NCI-H1436 (cell line): Measurements from ENCODE around the gene SMYD3.

ENCODE experiments used
- DNase-seq: peaks from one replicate; lab custom pipeline; 2025; lab: John Stamatoyannopoulos, UW

SMYD3 gene

GRCh38 chr1:246170574-246171261 lies 336.4 kb downstream of the SMYD3 start:
- no peak for DNase-seq

DNA sequence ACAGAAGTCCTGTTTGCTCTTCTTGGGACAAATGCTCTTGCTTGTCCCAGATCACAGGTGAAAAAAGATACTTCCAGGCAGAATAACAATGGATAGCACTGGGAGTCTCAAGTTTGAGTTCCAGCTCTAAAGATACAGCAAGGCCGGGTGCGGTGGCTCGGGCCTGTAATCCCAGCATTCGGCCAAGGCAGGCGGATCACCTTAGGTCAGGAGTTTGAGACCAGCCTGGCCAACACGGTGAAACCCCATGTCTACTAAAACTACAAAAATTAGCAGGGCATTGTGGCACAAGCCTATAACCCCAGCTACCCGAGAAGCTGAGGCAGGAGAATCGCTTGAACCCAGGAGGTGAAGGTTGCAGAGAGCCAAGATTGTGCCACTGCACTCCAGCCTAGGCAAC lies 337.6 kb downstream of the SMYD3 start:
- DNase-seq = no peak

DNA sequence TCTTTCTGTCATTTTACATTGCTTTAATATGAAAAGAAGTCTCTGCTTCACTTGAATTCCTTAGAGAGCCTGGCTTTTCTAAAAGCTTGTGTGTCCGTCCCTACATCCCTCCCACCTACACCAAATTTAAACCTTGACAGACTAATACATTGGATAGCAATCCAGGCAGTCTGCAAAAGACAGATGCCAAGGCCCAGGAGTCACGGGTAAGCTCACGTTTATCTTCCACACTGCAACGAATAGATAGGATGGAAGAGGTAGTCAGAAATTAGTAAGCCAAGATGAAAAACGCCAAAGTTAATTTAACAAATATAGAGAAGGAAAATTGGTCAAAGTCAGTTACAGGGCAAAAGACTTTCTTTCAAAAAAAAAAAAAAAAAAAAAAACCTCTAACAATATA lies 338.1 kb downstream of the SMYD3 start:
- DNase-seq = no peak

GRCh38 chr1:246166841-246167240 lies 340.2 kb downstream of the SMYD3 start:
- no peak for DNase-seq

GRCh38 chr1:246165826-246166709 lies 341.0 kb downstream of the SMYD3 start:
- peak; percentile 66 for DNase-seq

GRCh38 chr1:246164764-246165163 lies 342.3 kb downstream of the SMYD3 start:
- DNase-seq = no peak

GRCh38 chr1:246162560-246162959 lies 344.5 kb downstream of the SMYD3 start:
- no peak for DNase-seq

GRCh38 chr1:246161626-246162025 lies 345.5 kb downstream of the SMYD3 start:
- DNase-seq = no peak

DNA sequence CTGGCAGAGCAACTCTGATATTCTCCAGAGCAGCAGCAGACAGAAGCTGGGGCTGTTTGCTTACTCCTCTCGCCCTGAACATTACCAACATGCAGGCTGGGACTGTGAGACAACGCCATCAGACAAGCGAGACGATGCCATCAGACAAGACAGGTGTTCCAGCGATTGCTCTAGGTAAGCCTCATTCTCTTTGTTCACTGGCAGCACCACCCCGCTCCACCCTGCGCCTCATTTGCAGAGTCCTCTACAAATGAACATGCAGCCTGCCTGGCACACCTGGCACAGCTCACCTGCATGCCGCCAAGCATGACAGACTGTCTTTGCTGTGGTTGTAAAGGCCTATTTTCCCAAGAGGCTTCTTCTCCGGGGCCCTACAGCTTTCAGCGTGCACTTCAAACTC lies 346.2 kb downstream of the SMYD3 start:
- DNase-seq = peak; percentile 86

GRCh38 chr1:246160374-246160773 lies 346.7 kb downstream of the SMYD3 start:
- no peak for DNase-seq

- no peak for DNase-seq
Observed at GRCh38 chr1:246159279-246160227, 347.5 kb downstream of the SMYD3 start.

GRCh38 chr1:246158131-246158530 lies 348.9 kb downstream of the SMYD3 start:
- DNase-seq = no peak

- no peak for DNase-seq
Observed at GRCh38 chr1:246157516-246157915, 349.6 kb downstream of the SMYD3 start.

DNA sequence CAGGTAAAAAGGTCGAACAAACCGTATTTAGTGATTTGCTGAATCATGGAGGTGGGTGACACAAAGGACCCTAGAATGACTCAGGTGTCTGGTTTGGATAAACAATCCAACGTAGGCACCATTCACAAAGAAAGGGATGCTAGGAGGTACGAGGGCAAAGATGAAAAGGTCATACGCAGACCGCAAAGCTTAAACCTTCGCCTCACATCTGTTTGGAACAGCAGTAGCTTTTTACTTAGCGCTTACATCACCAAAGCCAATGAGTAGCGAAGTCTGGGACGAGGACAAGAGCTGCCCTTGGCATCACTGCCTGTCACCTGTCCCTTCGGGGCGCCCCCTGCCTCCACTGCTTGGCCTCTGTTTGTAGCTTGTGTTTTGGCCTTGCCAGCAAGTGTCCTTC lies 350.2 kb downstream of the SMYD3 start:
- DNase-seq = no peak

- DNase-seq = no peak
Observed at GRCh38 chr1:246155923-246156322, 351.2 kb downstream of the SMYD3 start.

DNA sequence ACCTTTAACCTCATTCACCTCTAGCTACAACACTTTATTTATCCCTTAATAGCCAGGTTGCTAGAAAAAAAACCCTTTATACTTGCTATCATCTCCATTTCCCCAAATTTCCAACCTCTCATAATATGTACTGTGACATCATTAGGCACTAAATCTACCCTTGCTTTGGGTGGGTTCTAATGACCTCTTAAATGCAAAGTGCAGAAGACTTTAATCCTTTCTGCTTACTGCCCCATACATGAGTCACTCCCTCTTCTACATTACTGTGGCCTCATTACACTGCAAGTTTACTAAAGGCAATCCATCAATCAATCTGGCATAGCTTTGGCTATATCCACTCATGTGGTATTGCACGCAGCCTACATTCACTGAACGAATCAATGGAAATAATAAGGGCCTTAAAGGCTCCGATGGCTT lies 353.3 kb downstream of the SMYD3 start:
- no peak for DNase-seq

- DNase-seq = no peak
Observed at GRCh38 chr1:246152986-246153431, 354.1 kb downstream of the SMYD3 start.

- no peak for DNase-seq
Observed at GRCh38 chr1:246151796-246152434, 355.2 kb downstream of the SMYD3 start.

DNA sequence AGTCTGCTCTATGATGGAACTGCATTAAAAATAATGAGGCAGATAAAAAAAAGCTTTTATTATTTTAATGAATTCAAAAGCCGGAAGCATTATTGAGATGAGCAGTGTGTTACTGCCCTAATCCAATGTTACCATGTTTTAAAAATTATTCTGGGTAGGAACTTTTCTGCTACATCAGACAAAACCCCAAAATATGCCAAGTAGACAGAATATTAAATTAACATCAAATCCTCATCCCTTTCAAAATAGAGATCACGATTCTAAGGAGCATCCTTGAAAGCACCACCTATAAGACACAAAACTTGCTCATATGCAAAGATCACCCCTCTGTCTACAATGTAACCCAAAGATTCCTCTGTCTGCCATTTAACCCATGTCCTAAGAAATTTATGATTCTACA lies 357.5 kb downstream of the SMYD3 start:
- no peak for DNase-seq

- no peak for DNase-seq
Observed at GRCh38 chr1:246147524-246148461, 359.3 kb downstream of the SMYD3 start.
